WI38 (cell line): ENCODE data around the gene RAI14.

ENCODE experiments used
- H3K4me3 ChIP-seq: 2 replicates; pipeline ENCODE4 v1.5.1; 2011; ENCODE audit warnings: low read depth, mild to moderate bottlenecking, control low read depth, low read length
- TF ChIP-seq, protein P1 (sequence below): IDR thresholded peaks from 2 replicates; pipeline ENCODE4 v1.5.1; 2012; ENCODE audit warnings: low read depth, mild to moderate bottlenecking, control low read depth, low read length

RAI14 gene

DNA sequence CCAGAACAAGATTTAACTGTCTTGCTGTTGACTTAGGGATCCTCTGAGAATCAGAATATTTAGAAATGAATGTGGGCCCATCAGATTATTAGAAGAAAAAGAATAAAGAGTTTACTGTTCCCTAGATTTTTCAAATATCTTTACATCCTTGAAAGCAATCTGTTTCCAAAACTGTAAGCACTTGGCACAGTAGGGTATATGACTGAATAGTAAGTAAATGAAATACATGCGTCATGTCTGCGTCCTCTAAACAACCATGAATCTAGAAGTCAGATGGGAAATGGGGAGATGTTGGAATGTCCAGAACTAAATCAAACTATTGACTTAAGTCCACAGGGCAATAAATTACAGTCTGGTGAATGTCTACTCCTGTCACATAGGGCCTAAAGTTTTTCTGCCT is 209.0 kb downstream of the RAI14 start:
- TF ChIP-seq, protein P1, sequence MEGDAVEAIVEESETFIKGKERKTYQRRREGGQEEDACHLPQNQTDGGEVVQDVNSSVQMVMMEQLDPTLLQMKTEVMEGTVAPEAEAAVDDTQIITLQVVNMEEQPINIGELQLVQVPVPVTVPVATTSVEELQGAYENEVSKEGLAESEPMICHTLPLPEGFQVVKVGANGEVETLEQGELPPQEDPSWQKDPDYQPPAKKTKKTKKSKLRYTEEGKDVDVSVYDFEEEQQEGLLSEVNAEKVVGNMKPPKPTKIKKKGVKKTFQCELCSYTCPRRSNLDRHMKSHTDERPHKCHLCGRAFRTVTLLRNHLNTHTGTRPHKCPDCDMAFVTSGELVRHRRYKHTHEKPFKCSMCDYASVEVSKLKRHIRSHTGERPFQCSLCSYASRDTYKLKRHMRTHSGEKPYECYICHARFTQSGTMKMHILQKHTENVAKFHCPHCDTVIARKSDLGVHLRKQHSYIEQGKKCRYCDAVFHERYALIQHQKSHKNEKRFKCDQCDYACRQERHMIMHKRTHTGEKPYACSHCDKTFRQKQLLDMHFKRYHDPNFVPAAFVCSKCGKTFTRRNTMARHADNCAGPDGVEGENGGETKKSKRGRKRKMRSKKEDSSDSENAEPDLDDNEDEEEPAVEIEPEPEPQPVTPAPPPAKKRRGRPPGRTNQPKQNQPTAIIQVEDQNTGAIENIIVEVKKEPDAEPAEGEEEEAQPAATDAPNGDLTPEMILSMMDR = no peak
- H3K4me3 ChIP-seq = no peak overlapping the region

DNA sequence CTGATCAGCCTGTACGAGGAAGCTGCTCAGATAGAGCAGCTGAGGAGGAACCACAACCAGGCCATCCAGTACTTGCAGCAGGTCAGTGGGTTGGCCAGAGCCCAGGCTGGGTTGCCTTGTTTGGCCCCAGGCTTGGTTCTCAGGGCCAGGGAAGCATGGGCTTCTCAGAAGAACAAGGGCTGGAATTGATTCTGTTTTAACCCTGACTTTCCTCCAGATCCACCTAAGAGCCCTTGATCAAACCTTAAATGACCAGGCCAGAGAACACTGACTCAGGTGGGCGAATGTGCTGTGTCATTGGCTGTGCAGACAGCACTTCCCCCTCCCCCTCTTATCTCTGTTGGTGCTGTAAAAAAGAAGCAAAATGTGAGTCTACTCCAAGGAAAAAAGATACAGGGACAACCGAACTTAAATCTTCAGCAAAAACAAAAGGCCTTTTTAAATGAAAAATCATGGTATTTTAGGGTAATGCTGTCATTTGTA is 210.9 kb downstream of the RAI14 start:
- H3K4me3 ChIP-seq = no peak overlapping the region
- TF ChIP-seq, protein P1 = no peak

GRCh38 chr5:34867660-34868059 is 211.5 kb downstream of the RAI14 start:
- TF ChIP-seq, protein P1 = no peak

GRCh38 chr5:34868791-34869190 is 212.7 kb downstream of the RAI14 start:
- H3K4me3 ChIP-seq = no peak overlapping the region
- TF ChIP-seq, protein P1 = no peak

More at GRCh38 chr5:34867660-34868059, 211.5 kb downstream of the RAI14 start:
- H3K4me3 ChIP-seq = no peak overlapping the region

DNA sequence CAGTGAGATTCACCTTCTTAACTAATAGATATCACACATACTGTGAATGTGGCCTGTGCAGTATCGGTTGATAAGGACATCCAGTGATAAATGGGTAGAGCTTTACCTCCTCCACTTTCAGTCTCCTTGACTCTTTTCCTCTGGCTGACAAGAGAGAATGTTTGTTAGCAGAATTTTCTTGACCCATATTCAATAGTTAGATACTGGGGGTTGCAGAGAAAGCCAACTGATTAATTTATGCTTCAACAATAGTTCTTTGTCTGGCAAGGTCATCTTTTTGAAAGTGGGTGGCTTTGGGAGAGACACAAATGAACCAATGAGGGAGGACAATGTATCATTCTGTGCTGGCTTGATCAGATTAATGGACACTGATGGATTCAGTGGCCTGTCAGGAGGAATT is 213.1 kb downstream of the RAI14 start:
- H3K4me3 ChIP-seq = no peak overlapping the region
- TF ChIP-seq, protein P1 = no peak

DNA sequence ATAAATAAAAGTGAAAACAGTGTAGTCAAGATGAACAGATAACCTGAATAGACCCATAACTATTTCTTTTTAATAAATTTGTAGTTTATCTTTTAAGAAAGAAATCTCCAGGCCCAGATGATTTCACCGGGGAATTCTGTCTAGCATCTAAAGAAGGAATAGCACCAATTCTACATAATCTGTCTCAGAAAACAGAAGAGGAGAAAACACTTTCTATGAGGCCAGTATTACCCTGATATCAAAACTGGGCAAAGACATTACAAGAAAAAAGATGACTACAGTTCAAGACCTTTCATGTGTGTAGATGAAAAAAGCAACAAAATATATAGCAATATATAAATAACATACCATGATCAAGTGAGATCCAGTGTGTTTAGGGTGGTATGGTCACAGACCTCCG is 214.3 kb downstream of the RAI14 start:
- no peak overlapping the region for H3K4me3 ChIP-seq
- TF ChIP-seq, protein P1 = no peak

DNA sequence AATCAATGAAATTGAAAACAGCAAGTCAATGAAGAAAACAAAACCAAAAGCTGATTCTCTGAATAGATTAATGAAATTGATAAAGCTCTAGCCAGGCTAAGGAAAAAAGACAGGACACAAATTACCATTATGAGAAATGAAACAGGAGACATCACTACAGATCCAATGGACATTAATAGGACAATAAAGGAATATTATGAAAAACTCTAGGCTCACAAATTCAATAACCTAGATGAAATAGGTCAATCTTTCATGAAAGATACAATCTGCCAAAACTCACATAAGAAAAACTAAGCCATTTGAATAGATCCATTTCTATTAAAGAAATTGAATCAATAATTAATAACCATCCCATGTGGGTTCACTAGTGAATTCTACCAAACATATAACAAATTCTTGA is 220.1 kb downstream of the RAI14 start:
- TF ChIP-seq, protein P1 = no peak
- no peak overlapping the region for H3K4me3 ChIP-seq
